SK-N-SH treated with all-trans-retinoic acid at 6 μM for 48 hours (cell line): ENCODE results near the gene F9.

Experiments used
- ATAC-seq: fragments of 200-7000 bp; cut with Tn5 transposase; 3 replicates; pipeline ENCODE4 v1.9.1; 2020; ENCODE audit warnings: mild to moderate bottlenecking, moderate library complexity
- ARNTL ChIP-seq: fragments of 450-650 bp; formaldehyde crosslinking; IDR thresholded peaks from 2 replicates; pipeline ENCODE4 v1.5.0; 2020; ENCODE audit warnings: low read depth, mild to moderate bottlenecking, moderate library complexity, borderline replicate concordance
- BACH2 ChIP-seq: fragments of 250-450 bp; sonication (Bioruptor Pico); IDR thresholded peaks from 2 replicates; pipeline ENCODE4 v1.9.0; 2021; ENCODE audit warnings: mild to moderate bottlenecking, borderline replicate concordance
- CSDC2 ChIP-seq: fragments of 250-450 bp; sonication (Bioruptor Pico); IDR thresholded peaks from 2 replicates; pipeline ENCODE4 v1.5.0; 2020; ENCODE audit warnings: mild to moderate bottlenecking, moderate library complexity
- GLIS3 ChIP-seq: fragments of 250-450 bp; sonication (Bioruptor Pico); IDR thresholded peaks from 2 replicates; pipeline ENCODE4 v1.5.0; 2020; ENCODE audit warnings: mild to moderate bottlenecking, moderate library complexity
- ISL1 ChIP-seq: fragments of 250-450 bp; sonication (Bioruptor Pico); IDR thresholded peaks from 2 replicates; pipeline ENCODE4 v2.1.2; 2022; ENCODE audit warnings: mild to moderate bottlenecking, moderate library complexity
- OSR1 ChIP-seq: fragments of 250-450 bp; sonication (Bioruptor Pico); IDR thresholded peaks from 2 replicates; pipeline ENCODE4 v1.8.0; 2022; ENCODE audit warnings: moderate library complexity, mild to moderate bottlenecking, inconsistent platforms
- PPARA ChIP-seq: fragments of 250-450 bp; sonication (Bioruptor Pico); IDR thresholded peaks from 2 replicates; pipeline ENCODE4 v1.5.0; 2020; ENCODE audit warnings: mild to moderate bottlenecking, borderline replicate concordance
- RARB ChIP-seq: fragments of 250-450 bp; sonication (Bioruptor Pico); IDR thresholded peaks from 2 replicates; pipeline ENCODE4 v1.8.0; 2021; ENCODE audit warnings: mild to moderate bottlenecking, moderate library complexity
- SNAI2 ChIP-seq: fragments of 250-450 bp; sonication (Bioruptor Pico); IDR thresholded peaks from 2 replicates; pipeline ENCODE4 v1.5.0; 2020; ENCODE audit warnings: mild to moderate bottlenecking, moderate library complexity
- TCF4 ChIP-seq: fragments of 250-450 bp; sonication (Bioruptor Pico); IDR thresholded peaks from 2 replicates; pipeline ENCODE4 v1.8.0; 2021; ENCODE audit warnings: mild to moderate bottlenecking, moderate library complexity, borderline replicate concordance
- TOX ChIP-seq: fragments of 250-450 bp; sonication (Bioruptor Pico); IDR thresholded peaks from 2 replicates; pipeline ENCODE4 v1.8.0; 2021; ENCODE audit warnings: mild to moderate bottlenecking, moderate library complexity, borderline replicate concordance
- ZFP3 ChIP-seq: fragments of 250-450 bp; sonication (Bioruptor Pico); IDR thresholded peaks from 2 replicates; pipeline ENCODE4 v1.5.0; 2020; ENCODE audit warnings: mild to moderate bottlenecking, moderate library complexity
- ZFP30 ChIP-seq: fragments of 450-650 bp; formaldehyde crosslinking; IDR thresholded peaks from 2 replicates; pipeline ENCODE4 v1.5.0; 2022; ENCODE audit warnings: mild to moderate bottlenecking, moderate library complexity
- ZNF565 ChIP-seq: fragments of 450-650 bp; formaldehyde crosslinking; conservative IDR thresholded peaks from 2 replicates; pipeline ENCODE4 v1.5.0; 2020; ENCODE audit warnings: low read depth, mild to moderate bottlenecking, moderate library complexity
- ZNF70 ChIP-seq: fragments of 450-650 bp; formaldehyde crosslinking; IDR thresholded peaks from 2 replicates; pipeline ENCODE4 v1.5.0; 2020; ENCODE audit warnings: mild to moderate bottlenecking, moderate library complexity
- ZNF8 ChIP-seq: fragments of 450-650 bp; formaldehyde crosslinking; IDR thresholded peaks from 2 replicates; pipeline ENCODE4 v1.5.0; 2020; ENCODE audit warnings: mild to moderate bottlenecking, moderate library complexity
- TF ChIP-seq, protein P1 (sequence below): fragments of 250-450 bp; sonication (Bioruptor Pico); IDR thresholded peaks from 2 replicates; pipeline ENCODE4 v1.5.1; 2021; ENCODE audit warnings: mild to moderate bottlenecking, moderate library complexity
- TF ChIP-seq, protein P2 (sequence below): fragments of 250-450 bp; sonication (Bioruptor Pico); IDR thresholded peaks from 2 replicates; pipeline ENCODE4 v1.8.0; 2021; ENCODE audit warnings: low read depth, mild to moderate bottlenecking, moderate library complexity, borderline replicate concordance
- TF ChIP-seq, protein P3 (sequence below): fragments of 250-450 bp; sonication (Bioruptor Pico); IDR thresholded peaks from 2 replicates; pipeline ENCODE4 v1.5.0; 2020; ENCODE audit warnings: mild to moderate bottlenecking, moderate library complexity
- TF ChIP-seq, protein P4 (sequence below): fragments of 250-450 bp; sonication (Bioruptor Pico); IDR thresholded peaks from 2 replicates; pipeline ENCODE4 v1.8.0; 2020; ENCODE audit warnings: mild to moderate bottlenecking, moderate library complexity, borderline replicate concordance
- TF ChIP-seq, protein P5 (sequence below): fragments of 250-450 bp; sonication (Bioruptor Pico); IDR thresholded peaks from 2 replicates; pipeline ENCODE4 v1.5.1; 2020; ENCODE audit warnings: low read depth, mild to moderate bottlenecking, moderate library complexity

Gene F9

DNA sequence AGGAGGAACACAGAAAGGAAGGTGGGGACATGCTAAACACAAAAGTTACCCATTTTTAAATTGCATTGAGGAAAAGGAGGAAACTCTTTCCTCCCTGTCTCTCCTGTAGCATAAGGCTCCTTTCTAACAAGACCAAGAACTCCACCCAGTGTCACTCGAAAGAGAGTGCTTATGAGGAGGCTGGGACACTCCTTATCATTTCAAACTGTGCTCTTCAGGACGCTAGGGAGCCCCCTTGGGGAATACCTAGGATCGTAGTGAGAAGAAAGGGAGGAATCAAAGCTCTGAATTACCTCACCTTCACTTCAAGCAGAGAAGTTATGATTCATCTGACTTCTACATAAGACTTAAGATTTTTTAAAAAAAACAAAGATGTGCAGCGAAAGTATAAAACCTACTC is 65.5 kb downstream of the F9 start:
- ATAC-seq, result no peak
- TF ChIP-seq SNAI2 (CRISPR knock-in tag) (no peak), ZNF70 (no peak), TOX (no peak), PPARA (CRISPR knock-in tag) (no peak), ISL1 (CRISPR knock-in tag) (no peak), TCF4 (CRISPR knock-in tag) (no peak), ARNTL (CRISPR knock-in tag) (no peak), RARB (CRISPR knock-in tag) (no peak), ZNF565 (CRISPR knock-in tag) (no peak), ZFP3 (CRISPR knock-in tag) (no peak), ZNF8 (CRISPR knock-in tag) (no peak), GLIS3 (CRISPR knock-in tag) (no peak), CSDC2 (no peak), ZFP30 (CRISPR knock-in tag) (no peak), OSR1 (CRISPR knock-in tag) (no peak)
- TF ChIP-seq, protein P1, sequence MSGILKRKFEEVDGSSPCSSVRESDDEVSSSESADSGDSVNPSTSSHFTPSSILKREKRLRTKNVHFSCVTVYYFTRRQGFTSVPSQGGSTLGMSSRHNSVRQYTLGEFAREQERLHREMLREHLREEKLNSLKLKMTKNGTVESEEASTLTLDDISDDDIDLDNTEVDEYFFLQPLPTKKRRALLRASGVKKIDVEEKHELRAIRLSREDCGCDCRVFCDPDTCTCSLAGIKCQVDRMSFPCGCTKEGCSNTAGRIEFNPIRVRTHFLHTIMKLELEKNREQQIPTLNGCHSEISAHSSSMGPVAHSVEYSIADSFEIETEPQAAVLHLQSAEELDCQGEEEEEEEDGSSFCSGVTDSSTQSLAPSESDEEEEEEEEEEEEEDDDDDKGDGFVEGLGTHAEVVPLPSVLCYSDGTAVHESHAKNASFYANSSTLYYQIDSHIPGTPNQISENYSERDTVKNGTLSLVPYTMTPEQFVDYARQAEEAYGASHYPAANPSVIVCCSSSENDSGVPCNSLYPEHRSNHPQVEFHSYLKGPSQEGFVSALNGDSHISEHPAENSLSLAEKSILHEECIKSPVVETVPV (CRISPR knock-in tag), result no peak
- TF ChIP-seq, protein P2, sequence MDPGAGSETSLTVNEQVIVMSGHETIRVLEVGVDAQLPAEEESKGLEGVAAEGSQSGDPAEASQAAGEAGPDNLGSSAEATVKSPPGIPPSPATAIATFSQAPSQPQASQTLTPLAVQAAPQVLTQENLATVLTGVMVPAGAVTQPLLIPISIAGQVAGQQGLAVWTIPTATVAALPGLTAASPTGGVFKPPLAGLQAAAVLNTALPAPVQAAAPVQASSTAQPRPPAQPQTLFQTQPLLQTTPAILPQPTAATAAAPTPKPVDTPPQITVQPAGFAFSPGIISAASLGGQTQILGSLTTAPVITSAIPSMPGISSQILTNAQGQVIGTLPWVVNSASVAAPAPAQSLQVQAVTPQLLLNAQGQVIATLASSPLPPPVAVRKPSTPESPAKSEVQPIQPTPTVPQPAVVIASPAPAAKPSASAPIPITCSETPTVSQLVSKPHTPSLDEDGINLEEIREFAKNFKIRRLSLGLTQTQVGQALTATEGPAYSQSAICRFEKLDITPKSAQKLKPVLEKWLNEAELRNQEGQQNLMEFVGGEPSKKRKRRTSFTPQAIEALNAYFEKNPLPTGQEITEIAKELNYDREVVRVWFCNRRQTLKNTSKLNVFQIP (CRISPR knock-in tag), result no peak
- TF ChIP-seq, protein P3, sequence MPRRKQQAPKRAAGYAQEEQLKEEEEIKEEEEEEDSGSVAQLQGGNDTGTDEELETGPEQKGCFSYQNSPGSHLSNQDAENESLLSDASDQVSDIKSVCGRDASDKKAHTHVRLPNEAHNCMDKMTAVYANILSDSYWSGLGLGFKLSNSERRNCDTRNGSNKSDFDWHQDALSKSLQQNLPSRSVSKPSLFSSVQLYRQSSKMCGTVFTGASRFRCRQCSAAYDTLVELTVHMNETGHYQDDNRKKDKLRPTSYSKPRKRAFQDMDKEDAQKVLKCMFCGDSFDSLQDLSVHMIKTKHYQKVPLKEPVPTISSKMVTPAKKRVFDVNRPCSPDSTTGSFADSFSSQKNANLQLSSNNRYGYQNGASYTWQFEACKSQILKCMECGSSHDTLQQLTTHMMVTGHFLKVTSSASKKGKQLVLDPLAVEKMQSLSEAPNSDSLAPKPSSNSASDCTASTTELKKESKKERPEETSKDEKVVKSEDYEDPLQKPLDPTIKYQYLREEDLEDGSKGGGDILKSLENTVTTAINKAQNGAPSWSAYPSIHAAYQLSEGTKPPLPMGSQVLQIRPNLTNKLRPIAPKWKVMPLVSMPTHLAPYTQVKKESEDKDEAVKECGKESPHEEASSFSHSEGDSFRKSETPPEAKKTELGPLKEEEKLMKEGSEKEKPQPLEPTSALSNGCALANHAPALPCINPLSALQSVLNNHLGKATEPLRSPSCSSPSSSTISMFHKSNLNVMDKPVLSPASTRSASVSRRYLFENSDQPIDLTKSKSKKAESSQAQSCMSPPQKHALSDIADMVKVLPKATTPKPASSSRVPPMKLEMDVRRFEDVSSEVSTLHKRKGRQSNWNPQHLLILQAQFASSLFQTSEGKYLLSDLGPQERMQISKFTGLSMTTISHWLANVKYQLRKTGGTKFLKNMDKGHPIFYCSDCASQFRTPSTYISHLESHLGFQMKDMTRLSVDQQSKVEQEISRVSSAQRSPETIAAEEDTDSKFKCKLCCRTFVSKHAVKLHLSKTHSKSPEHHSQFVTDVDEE (CRISPR knock-in tag), result no peak
- TF ChIP-seq, protein P4, sequence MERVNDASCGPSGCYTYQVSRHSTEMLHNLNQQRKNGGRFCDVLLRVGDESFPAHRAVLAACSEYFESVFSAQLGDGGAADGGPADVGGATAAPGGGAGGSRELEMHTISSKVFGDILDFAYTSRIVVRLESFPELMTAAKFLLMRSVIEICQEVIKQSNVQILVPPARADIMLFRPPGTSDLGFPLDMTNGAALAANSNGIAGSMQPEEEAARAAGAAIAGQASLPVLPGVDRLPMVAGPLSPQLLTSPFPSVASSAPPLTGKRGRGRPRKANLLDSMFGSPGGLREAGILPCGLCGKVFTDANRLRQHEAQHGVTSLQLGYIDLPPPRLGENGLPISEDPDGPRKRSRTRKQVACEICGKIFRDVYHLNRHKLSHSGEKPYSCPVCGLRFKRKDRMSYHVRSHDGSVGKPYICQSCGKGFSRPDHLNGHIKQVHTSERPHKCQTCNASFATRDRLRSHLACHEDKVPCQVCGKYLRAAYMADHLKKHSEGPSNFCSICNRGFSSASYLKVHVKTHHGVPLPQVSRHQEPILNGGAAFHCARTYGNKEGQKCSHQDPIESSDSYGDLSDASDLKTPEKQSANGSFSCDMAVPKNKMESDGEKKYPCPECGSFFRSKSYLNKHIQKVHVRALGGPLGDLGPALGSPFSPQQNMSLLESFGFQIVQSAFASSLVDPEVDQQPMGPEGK (CRISPR knock-in tag), result no peak

DNA sequence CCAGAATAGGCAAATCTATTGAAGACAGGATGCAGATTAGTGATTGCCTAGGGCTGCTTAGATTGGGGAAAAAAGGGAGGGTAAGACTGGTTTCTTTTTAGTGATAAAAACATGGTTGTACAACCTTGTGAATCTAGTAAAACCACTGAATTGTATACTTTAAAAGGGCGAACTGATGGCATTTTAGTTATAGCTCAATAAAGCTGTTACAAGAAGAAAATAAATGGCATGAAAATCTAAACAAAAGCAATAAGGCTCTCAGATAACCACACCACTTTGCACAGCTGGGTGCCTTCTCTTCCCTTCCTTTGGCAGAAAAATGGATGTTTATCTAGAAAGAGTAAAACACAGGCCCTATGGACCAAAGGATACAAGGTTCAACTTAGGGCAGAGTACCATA is 69.6 kb downstream of the F9 start:
- TF ChIP-seq ARNTL (CRISPR knock-in tag), result no peak
- TF ChIP-seq, protein P4 (CRISPR knock-in tag), result no peak
- TF ChIP-seq ISL1 (CRISPR knock-in tag), result no peak
- no peak for TF ChIP-seq PPARA (CRISPR knock-in tag)
- TF ChIP-seq TCF4 (CRISPR knock-in tag), result no peak
- no peak for TF ChIP-seq ZFP3 (CRISPR knock-in tag)
- TF ChIP-seq CSDC2, result no peak
- no peak for TF ChIP-seq GLIS3 (CRISPR knock-in tag)
- no peak for TF ChIP-seq BACH2 (CRISPR knock-in tag)
- TF ChIP-seq, protein P2 (CRISPR knock-in tag), result no peak
- TF ChIP-seq ZFP30 (CRISPR knock-in tag), result no peak
- TF ChIP-seq SNAI2 (CRISPR knock-in tag), result no peak
- TF ChIP-seq, protein P5, sequence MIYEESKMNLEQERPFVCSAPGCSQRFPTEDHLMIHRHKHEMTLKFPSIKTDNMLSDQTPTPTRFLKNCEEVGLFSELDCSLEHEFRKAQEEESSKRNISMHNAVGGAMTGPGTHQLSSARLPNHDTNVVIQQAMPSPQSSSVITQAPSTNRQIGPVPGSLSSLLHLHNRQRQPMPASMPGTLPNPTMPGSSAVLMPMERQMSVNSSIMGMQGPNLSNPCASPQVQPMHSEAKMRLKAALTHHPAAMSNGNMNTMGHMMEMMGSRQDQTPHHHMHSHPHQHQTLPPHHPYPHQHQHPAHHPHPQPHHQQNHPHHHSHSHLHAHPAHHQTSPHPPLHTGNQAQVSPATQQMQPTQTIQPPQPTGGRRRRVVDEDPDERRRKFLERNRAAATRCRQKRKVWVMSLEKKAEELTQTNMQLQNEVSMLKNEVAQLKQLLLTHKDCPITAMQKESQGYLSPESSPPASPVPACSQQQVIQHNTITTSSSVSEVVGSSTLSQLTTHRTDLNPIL, result no peak
- no peak for TF ChIP-seq ZNF8 (CRISPR knock-in tag)
- TF ChIP-seq, all 23 proteins: peak for 0
- no peak for ATAC-seq
